GM23338 (cell line): ENCODE data around the gene UPF1.

ENCODE experiments used
- CREB1 ChIP-seq: fragments of 250-450 bp; sonication (Bioruptor Pico); IDR thresholded peaks from 2 replicates; pipeline ENCODE4 v1.5.0; 2020; ENCODE audit warnings: low read depth, mild to moderate bottlenecking, moderate library complexity
- CTCF ChIP-seq, 2 experiments: fragments of 200-600 bp in 1 of 2; sonication (generic) in 1 of 2; conservative IDR thresholded peaks; 2 replicates each; pipeline versions ENCODE4 v1.5.1 to v1.6.1; 2016 to 2017; ENCODE audit warnings: antibody characterized with exemption in 2 of 2, low read depth in 2 of 2, mild to moderate bottlenecking in 2 of 2, moderate library complexity in 1 of 2
- ETS1 ChIP-seq: IDR thresholded peaks from 2 replicates; pipeline ENCODE4 v1.6.1; 2016; ENCODE audit warnings: antibody characterized with exemption
- EZH2 ChIP-seq: fragments of 200-600 bp; sonication (generic); IDR thresholded peaks from one replicate; pipeline ENCODE4 v1.8.0; 2017; ENCODE audit warnings: antibody characterized with exemption, mild to moderate bottlenecking, low read depth; ENCODE audit not compliant: unreplicated experiment
- EZH2phosphoT487 ChIP-seq: fragments of 200-600 bp; sonication (generic); IDR thresholded peaks from one replicate; pipeline ENCODE4 v1.8.1; 2018; ENCODE audit warnings: antibody characterized with exemption; ENCODE audit not compliant: unreplicated experiment
- JUNB ChIP-seq: IDR thresholded peaks from one replicate; pipeline ENCODE4 v1.6.1; 2016; ENCODE audit warnings: antibody characterized with exemption; ENCODE audit not compliant: unreplicated experiment
- NANOG ChIP-seq: IDR thresholded peaks from 2 replicates; pipeline ENCODE4 v1.6.1; 2016; ENCODE audit warnings: antibody characterized with exemption, borderline replicate concordance
- POLR2AphosphoS5 ChIP-seq: IDR thresholded peaks from 2 replicates; pipeline ENCODE4 v1.6.1; 2016; ENCODE audit warnings: antibody characterized with exemption, low read depth
- REST ChIP-seq: IDR thresholded peaks from one replicate; pipeline ENCODE4 v1.6.1; 2018; ENCODE audit warnings: antibody characterized with exemption; ENCODE audit not compliant: unreplicated experiment
- STAT1 ChIP-seq: IDR thresholded peaks from one replicate; pipeline ENCODE4 v1.6.1; 2016; ENCODE audit warnings: antibody characterized with exemption; ENCODE audit not compliant: unreplicated experiment
- ZNF331 ChIP-seq: fragments of 250-450 bp; sonication (Bioruptor Pico); IDR thresholded peaks from 2 replicates; pipeline ENCODE4 v1.5.0; 2020; ENCODE audit warnings: low read depth, mild to moderate bottlenecking, moderate library complexity
- ZNF462 ChIP-seq: fragments of 250-450 bp; sonication (Bioruptor Pico); IDR thresholded peaks from 2 replicates; pipeline ENCODE4 v1.5.0; 2020; ENCODE audit warnings: mild to moderate bottlenecking, moderate library complexity

- TF ChIP-seq ETS1 (no peak), CTCF (conservative IDR thresholded peaks at IDR 0.05; ENCODE audit: low read depth in 2 of 2) (no peak), POLR2AphosphoS5 (no peak), NANOG (no peak), EZH2phosphoT487 (no peak), JUNB (no peak), EZH2 (no peak), STAT1 (no peak), REST (no peak), CREB1 (CRISPR knock-in tag) (no peak), ZNF462 (CRISPR knock-in tag) (no peak), ZNF331 (CRISPR knock-in tag) (no peak)
Observed at GRCh38 chr19:18894254-18895037, 62.7 kb downstream of the UPF1 start.
